Stomach (tissue), 9 donors: ENCODE measurements around the gene YIPF6. TPM values are rescaled to one million over a fixed set of nuclear protein-coding genes. Genes with fewer than 3 reads are reported as not detected.

ENCODE experiments used
- DNase-seq, 2 donors: peaks; one replicate each; pipeline versions ENCODE4 v3.0.0 to v3.0.0-alpha.2; 2013 to 2019
- H3K27ac ChIP-seq, 5 donors: fragments of 200-600 bp in 4 of 5; sonication (generic) in 4 of 5; one replicate each; pipeline ENCODE4 v1.5.1; 2013 to 2019; ENCODE audit warnings: mild to moderate bottlenecking in 1 of 5, moderate library complexity in 1 of 5
- H3K27me3 ChIP-seq, 3 donors: fragments of 200-600 bp; sonication (generic); one replicate each; pipeline ENCODE4 v1.5.1; 2017 to 2019; ENCODE audit warnings: mixed run types in 1 of 3
- H3K36me3 ChIP-seq, 4 donors: fragments of 200-600 bp; sonication (generic); 1 replicate in 3 of 4; 2 replicates in 1 of 4; pipeline ENCODE4 v1.5.1; 2016 to 2019
- H3K4me1 ChIP-seq, 4 donors: fragments of 200-600 bp; sonication (generic); one replicate each; pipeline ENCODE4 v1.5.1; 2016 to 2019
- H3K4me3 ChIP-seq, 4 donors: fragments of 200-600 bp; sonication (generic) in 3 of 4; one replicate each; pipeline ENCODE4 v1.5.1; 2016 to 2019; ENCODE audit warnings: mild to moderate bottlenecking in 1 of 4
- H3K9me3 ChIP-seq, 4 donors: fragments of 200-600 bp; sonication (generic); one replicate each; pipeline ENCODE4 v1.5.1; 2016 to 2019
- EP300 ChIP-seq: sonication (generic); formaldehyde crosslinking; IDR thresholded peaks from one replicate; pipeline ENCODE4 v1.6.1; 2017; ENCODE audit warnings: antibody characterized with exemption
- POLR2A ChIP-seq, 4 donors: fragments of 450-650 bp; IDR thresholded peaks; one replicate each; pipeline ENCODE4 v1.6.1; 2016; ENCODE audit warnings: antibody characterized with exemption in 4 of 4, control low read depth in 2 of 4, mild to moderate bottlenecking in 1 of 4, moderate library complexity in 1 of 4
- POLR2AphosphoS5 ChIP-seq, 3 donors: sonication (generic); formaldehyde crosslinking; IDR thresholded peaks; one replicate each; pipeline ENCODE4 v1.6.1; 2016; ENCODE audit warnings: antibody characterized with exemption in 3 of 3
- WGBS, 5 donors: extraction: QIAGEN DNeasy Blood & Tissue Kit in 3 of 5; methylation state at CpG; one replicate each; pipeline versions ENCODE4 v1.1.5 to v1.1.7; 2013 to 2018; 5-methylcytosine and 5-hydroxymethylcytosine counted together
- intact Hi-C: fragments of 100-400 bp; cut with DNase I; formaldehyde crosslinking; loops from one replicate; pipeline ENCODE4 v1.15.1; 2023; ENCODE audit warnings: low total_unique reads
- polyA plus RNA-seq, 3 donors: library from polyadenylated mRNA; stranded (reverse); fragments of 200-250 nt; gene quantifications; one replicate each; pipeline ENCODE4 v1.2.3, GENCODE V29; 2013
- total RNA-seq, 5 donors: library from RNA; depleted of rRNA; stranded (reverse); fragments of >200 nt; gene quantifications; one replicate each; pipeline versions ENCODE4 v1.1.0 to v1.2.3, GENCODE V29; 2014 to 2016
- TF ChIP-seq, protein P1 (sequence below), 7 experiments: fragments of 450-650 bp in 4 of 7; fragments of 200-600 bp in 3 of 7; sonication (generic) in 3 of 7; IDR thresholded peaks; one replicate each; pipeline ENCODE4 v1.5.1; 2016 to 2019; ENCODE audit warnings: antibody characterized with exemption in 7 of 7, control low read depth in 2 of 7, mild to moderate bottlenecking in 1 of 7
- donor health status: healthy with polysubstance abuse.
- donor health status: Bipolar disorder and iron deficiency.
- donor health status: healthy.

Gene YIPF6
- total and polyA plus RNA-seq, 8 donors = 1.8 to 47.2 (median 14.2) TPM

DNA sequence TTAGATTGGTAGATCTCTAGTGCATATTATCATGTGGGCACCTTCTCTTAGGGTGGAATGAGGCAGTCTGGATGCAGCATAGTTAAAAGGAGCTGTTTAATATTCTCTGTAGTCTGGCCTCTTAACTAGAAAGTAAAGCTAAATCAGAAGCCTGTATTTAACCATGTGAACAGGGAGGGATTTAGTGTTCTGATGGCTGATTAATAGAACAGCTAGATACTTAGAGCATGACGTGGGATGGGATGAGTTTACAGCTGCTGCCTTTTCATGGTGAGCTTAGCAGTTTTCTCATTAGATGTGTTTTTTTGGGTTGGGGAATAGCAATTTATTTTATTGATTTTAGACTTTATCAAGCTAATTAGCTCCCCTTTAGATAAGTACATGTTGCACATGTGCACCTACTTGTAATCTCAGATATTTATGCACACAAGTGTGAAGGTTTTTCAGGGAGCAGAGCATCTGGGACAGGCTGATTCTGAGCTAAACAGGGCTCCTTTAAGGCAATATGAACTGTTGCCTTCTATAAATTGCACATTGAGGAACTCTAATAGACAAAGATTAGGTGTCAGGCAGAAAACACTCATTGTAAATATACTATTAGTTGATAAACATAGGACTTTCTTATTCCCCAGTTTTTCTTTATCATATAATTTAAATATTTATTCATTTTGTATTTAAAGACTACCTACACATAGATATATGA lies 34.1 kb downstream of the YIPF6 start:
- H3K27me3 ChIP-seq = peaks cover 0 to 3% (median 0%) of the 10 kb centered on the region in 3 donors
- no peak for DNase-seq

DNA sequence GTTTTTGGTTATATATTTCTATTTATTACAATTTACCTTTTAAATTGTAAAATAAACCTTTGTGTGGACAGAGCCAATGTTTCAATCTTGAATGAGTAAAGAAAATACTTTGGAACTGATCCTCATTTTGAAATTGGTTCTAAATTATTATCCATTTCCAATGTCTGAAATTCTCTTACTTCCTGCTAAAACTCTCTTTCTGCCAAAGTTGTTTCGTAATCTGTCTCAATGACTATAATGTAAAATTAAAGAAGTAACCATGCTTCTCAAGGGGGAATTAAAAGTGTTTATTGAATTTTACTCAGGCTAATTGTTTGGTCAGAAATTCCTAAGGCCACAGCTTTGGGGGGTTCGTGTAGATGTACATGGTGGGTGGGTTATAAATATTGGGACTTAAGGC lies 34.8 kb downstream of the YIPF6 start:
- TF ChIP-seq POLR2A (IDR thresholded peaks at IDR 0.05) (no peak), POLR2AphosphoS5 (IDR thresholded peaks at IDR 0.05) (no peak), EP300 (no peak)
- TF ChIP-seq, protein P1, sequence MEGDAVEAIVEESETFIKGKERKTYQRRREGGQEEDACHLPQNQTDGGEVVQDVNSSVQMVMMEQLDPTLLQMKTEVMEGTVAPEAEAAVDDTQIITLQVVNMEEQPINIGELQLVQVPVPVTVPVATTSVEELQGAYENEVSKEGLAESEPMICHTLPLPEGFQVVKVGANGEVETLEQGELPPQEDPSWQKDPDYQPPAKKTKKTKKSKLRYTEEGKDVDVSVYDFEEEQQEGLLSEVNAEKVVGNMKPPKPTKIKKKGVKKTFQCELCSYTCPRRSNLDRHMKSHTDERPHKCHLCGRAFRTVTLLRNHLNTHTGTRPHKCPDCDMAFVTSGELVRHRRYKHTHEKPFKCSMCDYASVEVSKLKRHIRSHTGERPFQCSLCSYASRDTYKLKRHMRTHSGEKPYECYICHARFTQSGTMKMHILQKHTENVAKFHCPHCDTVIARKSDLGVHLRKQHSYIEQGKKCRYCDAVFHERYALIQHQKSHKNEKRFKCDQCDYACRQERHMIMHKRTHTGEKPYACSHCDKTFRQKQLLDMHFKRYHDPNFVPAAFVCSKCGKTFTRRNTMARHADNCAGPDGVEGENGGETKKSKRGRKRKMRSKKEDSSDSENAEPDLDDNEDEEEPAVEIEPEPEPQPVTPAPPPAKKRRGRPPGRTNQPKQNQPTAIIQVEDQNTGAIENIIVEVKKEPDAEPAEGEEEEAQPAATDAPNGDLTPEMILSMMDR (IDR thresholded peaks at IDR 0.05) = no peak
- 49 to 86% (median 80%) methylated on average over 2 of the region's 2 CpGs for WGBS, 5 donors
- Histone ChIP-seq H3K4me1 (no peaks in the 10 kb centered on the region), H3K36me3 (peaks cover 0 to 45% (median 38%) of the 10 kb centered on the region in 4 donors), H3K9me3 (no peaks in the 10 kb centered on the region), H3K27ac (no peak overlapping the region), H3K27me3 (peaks cover 0 to 3% (median 0%) of the 10 kb centered on the region in 3 donors), H3K4me3 (no peak overlapping the region)
- no peak for DNase-seq
- intact Hi-C loops = no loop called here

More for the DNA sequence above, 34.1 kb downstream of the YIPF6 start:
- no peak overlapping the region for H3K27ac ChIP-seq
- TF ChIP-seq POLR2AphosphoS5 (IDR thresholded peaks at IDR 0.05) = no peak
- TF ChIP-seq EP300 = no peak
- TF ChIP-seq, protein P1 (IDR thresholded peaks at IDR 0.05) = no peak
- no peak for TF ChIP-seq POLR2A (IDR thresholded peaks at IDR 0.05)
- intact Hi-C loops = no loop called here
- H3K9me3 ChIP-seq = no peaks in the 10 kb centered on the region
- no peaks in the 10 kb centered on the region for H3K4me1 ChIP-seq
- WGBS, 5 donors = 50 to 87% (median 62%) methylated on average over 1 of the region's 1 CpG
- H3K36me3 ChIP-seq = peaks cover 0 to 45% (median 40%) of the 10 kb centered on the region in 4 donors
- no peak overlapping the region for H3K4me3 ChIP-seq

DNA sequence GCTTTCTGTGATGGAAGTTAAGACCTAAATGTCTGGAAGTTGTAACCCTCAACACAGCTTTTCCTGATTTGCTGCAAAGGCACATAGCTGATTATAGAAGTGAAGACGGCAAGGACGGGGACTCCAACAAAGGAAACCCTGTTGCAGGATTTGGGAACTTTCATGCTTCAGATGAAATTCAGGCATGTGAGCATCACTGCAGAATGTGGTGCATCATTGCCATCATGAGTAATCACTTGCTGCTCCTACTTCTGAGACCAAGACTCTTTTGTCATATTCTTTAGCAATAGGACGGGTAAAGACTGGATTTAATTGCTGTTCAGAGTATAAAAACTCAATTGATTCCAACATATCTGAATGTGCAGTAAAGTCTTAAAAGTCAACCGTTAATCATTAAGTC lies 35.8 kb downstream of the YIPF6 start:
- Histone ChIP-seq H3K36me3 (peaks cover 0 to 35% (median 28%) of the 10 kb centered on the region in 4 donors), H3K27ac (no peak overlapping the region), H3K4me3 (no peak overlapping the region), H3K4me1 (no peaks in the 10 kb centered on the region), H3K27me3 (peaks cover 0 to 3% (median 0%) of the 10 kb centered on the region in 3 donors), H3K9me3 (no peaks in the 10 kb centered on the region)
- intact Hi-C loops = no loop called here
- 78 to 96% (median 90%) methylated on average over 4 of the region's 4 CpGs for WGBS, 5 donors
- DNase-seq = no peak
- TF ChIP-seq EP300 = no peak
- no peak for TF ChIP-seq POLR2AphosphoS5 (IDR thresholded peaks at IDR 0.05)
- TF ChIP-seq, protein P1 (IDR thresholded peaks at IDR 0.05) = no peak
- no peak for TF ChIP-seq POLR2A (IDR thresholded peaks at IDR 0.05)

DNA sequence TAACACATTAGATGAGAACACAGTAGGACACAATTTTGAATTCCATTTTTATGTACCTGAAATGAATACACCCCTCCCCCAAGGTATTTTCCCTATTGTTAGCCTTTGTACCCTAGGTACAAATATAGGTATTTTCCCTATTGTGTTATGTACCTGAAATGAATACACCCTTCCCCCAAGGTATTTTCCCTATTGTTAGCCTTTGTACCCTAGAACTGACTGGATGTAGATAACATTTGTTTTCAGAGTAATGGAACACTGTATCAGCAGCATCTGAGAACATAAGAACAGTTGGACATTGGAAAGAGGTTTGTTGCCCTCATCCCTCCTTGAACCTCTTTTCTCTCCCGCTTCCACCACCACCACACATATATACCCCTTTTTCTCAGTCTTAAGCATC lies 37.6 kb downstream of the YIPF6 start:
- Histone ChIP-seq H3K4me1 (no peaks in the 10 kb centered on the region), H3K27me3 (peaks cover 0 to 3% (median 0%) of the 10 kb centered on the region in 3 donors), H3K9me3 (peaks cover 0 to 3% (median 0%) of the 10 kb centered on the region in 4 donors), H3K27ac (no peak overlapping the region), H3K4me3 (no peak overlapping the region), H3K36me3 (peaks cover 0 to 17% (median 13%) of the 10 kb centered on the region in 4 donors)
- DNase-seq = no peak
- WGBS, 5 donors = 68 to 100% (median 81%) methylated on average over 1 of the region's 1 CpG
- intact Hi-C loops = no loop called here
- TF ChIP-seq POLR2A (IDR thresholded peaks at IDR 0.05) (no peak), POLR2AphosphoS5 (IDR thresholded peaks at IDR 0.05) (no peak), EP300 (no peak)
- TF ChIP-seq, protein P1 (IDR thresholded peaks at IDR 0.05) = no peak
